Thyroid gland (tissue), 4 donors: ENCODE data around the gene ZNF397.

ENCODE experiments used
- CTCF ChIP-seq, 6 experiments: fragments of 200-600 bp in 3 of 6; fragments of 450-650 bp in 3 of 6; sonication (generic) in 3 of 6; IDR thresholded peaks; one replicate each; pipeline ENCODE4 v1.5.1; 2016 to 2019; ENCODE audit warnings: antibody characterized with exemption in 6 of 6, mild to moderate bottlenecking in 2 of 6, inconsistent platforms in 1 of 6, moderate library complexity in 1 of 6
- POLR2A ChIP-seq, 2 donors: fragments of 450-650 bp; IDR thresholded peaks; one replicate each; pipeline ENCODE4 v1.6.1; 2017; ENCODE audit warnings: antibody characterized with exemption in 2 of 2, mild to moderate bottlenecking in 2 of 2, moderate library complexity in 1 of 2

- TF ChIP-seq CTCF (IDR thresholded peaks at IDR 0.05) (no peak), POLR2A (IDR thresholded peaks at IDR 0.05) (no peak)
Observed at GRCh38 chr18:35306588-35307250, 65.9 kb downstream of the ZNF397 start.
